WTC11 (cell line): ENCODE measurements around the gene ECD.

Experiments used
- ATF2 ChIP-seq: sonication (generic); formaldehyde crosslinking; IDR thresholded peaks from 2 replicates; pipeline ENCODE4 v1.8.1; 2022; ENCODE audit warnings: low read depth, missing genetic modification reagents, borderline replicate concordance
- CREB1 ChIP-seq: sonication (generic); formaldehyde crosslinking; IDR thresholded peaks from 2 replicates; pipeline ENCODE4 v1.8.0; 2023; ENCODE audit warnings: mild to moderate bottlenecking, missing genetic modification reagents
- E2F1 ChIP-seq: sonication (generic); formaldehyde crosslinking; IDR thresholded peaks from 2 replicates; pipeline ENCODE4 v1.8.0; 2022; ENCODE audit warnings: mild to moderate bottlenecking, missing genetic modification reagents
- FOXP4 ChIP-seq: sonication (generic); formaldehyde crosslinking; IDR thresholded peaks from 2 replicates; pipeline ENCODE4 v1.8.0; 2022; ENCODE audit warnings: mild to moderate bottlenecking, missing genetic modification reagents
- NFATC4 ChIP-seq: fragments of 250-450 bp; sonication (Bioruptor Pico); IDR thresholded peaks from 2 replicates; pipeline ENCODE4 v1.9.0; 2021; ENCODE audit warnings: mild to moderate bottlenecking
- RELA ChIP-seq: sonication (generic); formaldehyde crosslinking; IDR thresholded peaks from 2 replicates; pipeline ENCODE4 v1.8.1; 2022; ENCODE audit warnings: missing genetic modification reagents, mild to moderate bottlenecking, borderline replicate concordance
- SP1 ChIP-seq: sonication (generic); formaldehyde crosslinking; conservative IDR thresholded peaks from 2 replicates; pipeline ENCODE4 v1.8.1; 2022; ENCODE audit warnings: missing genetic modification reagents
- ZNF121 ChIP-seq: sonication (generic); formaldehyde crosslinking; IDR thresholded peaks from 2 replicates; pipeline ENCODE4 v1.8.0; 2023; ENCODE audit warnings: missing genetic modification reagents
- ZNF281 ChIP-seq: sonication (generic); formaldehyde crosslinking; IDR thresholded peaks from 2 replicates; pipeline ENCODE4 v1.8.0; 2023; ENCODE audit warnings: mild to moderate bottlenecking, missing genetic modification reagents
- ZNF396 ChIP-seq: fragments of 250-450 bp; sonication (Bioruptor Pico); IDR thresholded peaks from 2 replicates; pipeline ENCODE4 v1.8.0; 2021; ENCODE audit warnings: mild to moderate bottlenecking, moderate library complexity, borderline replicate concordance
- TF ChIP-seq, protein P1 (sequence below): sonication (generic); formaldehyde crosslinking; IDR thresholded peaks from 2 replicates; pipeline ENCODE4 v1.8.1; 2023; ENCODE audit warnings: mild to moderate bottlenecking, missing genetic modification reagents, borderline replicate concordance
- TF ChIP-seq, protein P2 (sequence below): fragments of 200-600 bp; IDR thresholded peaks from 2 replicates; pipeline ENCODE4 v1.8.0; 2022; ENCODE audit warnings: antibody characterized with exemption
- TF ChIP-seq, protein P3 (sequence below): sonication (generic); formaldehyde crosslinking; IDR thresholded peaks from 2 replicates; pipeline ENCODE4 v1.8.0; 2022; ENCODE audit warnings: mild to moderate bottlenecking, missing genetic modification reagents

- TF ChIP-seq E2F1 (no peak), ZNF121 (CRISPR knock-in tag) (no peak), FOXP4 (CRISPR knock-in tag) (no peak), ZNF281 (no peak), NFATC4 (CRISPR knock-in tag) (no peak), ZNF396 (no peak), ATF2 (CRISPR knock-in tag) (no peak), SP1 (no peak), CREB1 (CRISPR knock-in tag) (no peak), RELA (CRISPR knock-in tag) (no peak)
- TF ChIP-seq, protein P1, sequence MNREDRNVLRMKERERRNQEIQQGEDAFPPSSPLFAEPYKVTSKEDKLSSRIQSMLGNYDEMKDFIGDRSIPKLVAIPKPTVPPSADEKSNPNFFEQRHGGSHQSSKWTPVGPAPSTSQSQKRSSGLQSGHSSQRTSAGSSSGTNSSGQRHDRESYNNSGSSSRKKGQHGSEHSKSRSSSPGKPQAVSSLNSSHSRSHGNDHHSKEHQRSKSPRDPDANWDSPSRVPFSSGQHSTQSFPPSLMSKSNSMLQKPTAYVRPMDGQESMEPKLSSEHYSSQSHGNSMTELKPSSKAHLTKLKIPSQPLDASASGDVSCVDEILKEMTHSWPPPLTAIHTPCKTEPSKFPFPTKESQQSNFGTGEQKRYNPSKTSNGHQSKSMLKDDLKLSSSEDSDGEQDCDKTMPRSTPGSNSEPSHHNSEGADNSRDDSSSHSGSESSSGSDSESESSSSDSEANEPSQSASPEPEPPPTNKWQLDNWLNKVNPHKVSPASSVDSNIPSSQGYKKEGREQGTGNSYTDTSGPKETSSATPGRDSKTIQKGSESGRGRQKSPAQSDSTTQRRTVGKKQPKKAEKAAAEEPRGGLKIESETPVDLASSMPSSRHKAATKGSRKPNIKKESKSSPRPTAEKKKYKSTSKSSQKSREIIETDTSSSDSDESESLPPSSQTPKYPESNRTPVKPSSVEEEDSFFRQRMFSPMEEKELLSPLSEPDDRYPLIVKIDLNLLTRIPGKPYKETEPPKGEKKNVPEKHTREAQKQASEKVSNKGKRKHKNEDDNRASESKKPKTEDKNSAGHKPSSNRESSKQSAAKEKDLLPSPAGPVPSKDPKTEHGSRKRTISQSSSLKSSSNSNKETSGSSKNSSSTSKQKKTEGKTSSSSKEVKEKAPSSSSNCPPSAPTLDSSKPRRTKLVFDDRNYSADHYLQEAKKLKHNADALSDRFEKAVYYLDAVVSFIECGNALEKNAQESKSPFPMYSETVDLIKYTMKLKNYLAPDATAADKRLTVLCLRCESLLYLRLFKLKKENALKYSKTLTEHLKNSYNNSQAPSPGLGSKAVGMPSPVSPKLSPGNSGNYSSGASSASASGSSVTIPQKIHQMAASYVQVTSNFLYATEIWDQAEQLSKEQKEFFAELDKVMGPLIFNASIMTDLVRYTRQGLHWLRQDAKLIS (CRISPR knock-in tag) = no peak
- TF ChIP-seq, protein P2, sequence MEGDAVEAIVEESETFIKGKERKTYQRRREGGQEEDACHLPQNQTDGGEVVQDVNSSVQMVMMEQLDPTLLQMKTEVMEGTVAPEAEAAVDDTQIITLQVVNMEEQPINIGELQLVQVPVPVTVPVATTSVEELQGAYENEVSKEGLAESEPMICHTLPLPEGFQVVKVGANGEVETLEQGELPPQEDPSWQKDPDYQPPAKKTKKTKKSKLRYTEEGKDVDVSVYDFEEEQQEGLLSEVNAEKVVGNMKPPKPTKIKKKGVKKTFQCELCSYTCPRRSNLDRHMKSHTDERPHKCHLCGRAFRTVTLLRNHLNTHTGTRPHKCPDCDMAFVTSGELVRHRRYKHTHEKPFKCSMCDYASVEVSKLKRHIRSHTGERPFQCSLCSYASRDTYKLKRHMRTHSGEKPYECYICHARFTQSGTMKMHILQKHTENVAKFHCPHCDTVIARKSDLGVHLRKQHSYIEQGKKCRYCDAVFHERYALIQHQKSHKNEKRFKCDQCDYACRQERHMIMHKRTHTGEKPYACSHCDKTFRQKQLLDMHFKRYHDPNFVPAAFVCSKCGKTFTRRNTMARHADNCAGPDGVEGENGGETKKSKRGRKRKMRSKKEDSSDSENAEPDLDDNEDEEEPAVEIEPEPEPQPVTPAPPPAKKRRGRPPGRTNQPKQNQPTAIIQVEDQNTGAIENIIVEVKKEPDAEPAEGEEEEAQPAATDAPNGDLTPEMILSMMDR = no peak
- TF ChIP-seq, protein P3, sequence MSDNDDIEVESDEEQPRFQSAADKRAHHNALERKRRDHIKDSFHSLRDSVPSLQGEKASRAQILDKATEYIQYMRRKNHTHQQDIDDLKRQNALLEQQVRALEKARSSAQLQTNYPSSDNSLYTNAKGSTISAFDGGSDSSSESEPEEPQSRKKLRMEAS (CRISPR knock-in tag) = no peak
These were observed 70.5 kb downstream of the ECD start for GRCh38 chr10:73097305-73097670.
